Retinal pigment epithelial cell (primary cell): ENCODE results near the gene ZNF175.

ENCODE experiments used
- DNase-seq: peaks from one replicate; pipeline ENCODE4 v3.0.0-alpha.2; 2010; ENCODE audit warnings: low read depth
- H3K4me3 ChIP-seq: 2 replicates; pipeline ENCODE4 v1.5.1; 2011; ENCODE audit warnings: mild to moderate bottlenecking, low read length, control low read depth, moderate library complexity
- CTCF ChIP-seq: conservative IDR thresholded peaks from 2 replicates; pipeline ENCODE4 v1.5.1; 2011; ENCODE audit warnings: low read depth, low read length, control low read depth, inconsistent platforms

Gene ZNF175

GRCh38 chr19:51546107-51546649 is 24.9 kb upstream of the ZNF175 start:
- TF ChIP-seq CTCF: no peak
- no peak overlapping the region for H3K4me3 ChIP-seq
- no peak for DNase-seq

- no peak for DNase-seq
- no peak overlapping the region for H3K4me3 ChIP-seq
- TF ChIP-seq CTCF: no peak
Measured at GRCh38 chr19:51546650-51547396, 24.3 kb upstream of the ZNF175 start.

GRCh38 chr19:51547397-51548212 is 23.5 kb upstream of the ZNF175 start:
- DNase-seq: no peak
- no peak for TF ChIP-seq CTCF
- no peak overlapping the region for H3K4me3 ChIP-seq

GRCh38 chr19:51548213-51548651 is 22.9 kb upstream of the ZNF175 start:
- TF ChIP-seq CTCF: no peak
- no peak for DNase-seq
- H3K4me3 ChIP-seq: no peak overlapping the region

- no peak for TF ChIP-seq CTCF
- no peak for DNase-seq
- H3K4me3 ChIP-seq: no peak overlapping the region
Measured at GRCh38 chr19:51548891-51549305, 22.2 kb upstream of the ZNF175 start.

- TF ChIP-seq CTCF: no peak
- no peak for DNase-seq
- no peak overlapping the region for H3K4me3 ChIP-seq
Measured at GRCh38 chr19:51549533-51550324, 21.4 kb upstream of the ZNF175 start.
